IMR-90 (cell line): ENCODE results near the gene HSD17B14. TPM values are rescaled to one million over a fixed set of nuclear protein-coding genes. Genes with fewer than 3 reads are reported as not detected.
"Not testable (repeated sequence)": the region's sequence is repeated elsewhere in the genome, so short reads cannot be mapped to it uniquely, and the experiment has no call there.

Experiments used
- ATAC-seq: fragments of 200-7000 bp; cut with Tn5 transposase; 2 replicates; pipeline ENCODE4 v1.9.1; 2020; ENCODE audit warnings: low read depth, mild to moderate bottlenecking, moderate library complexity
- BruUV-seq: library from RNA; stranded (reverse); fragments of 400-500 nt; replicated peaks from 2 replicates; lab custom pipeline; 2021; lab: Mats Ljungman, UMichigan
- CTCF ChIA-PET: fragments of 300-600 bp; formaldehyde crosslinking; extraction: SDS; loops from one replicate; lab custom pipeline; 2021; ENCODE audit warnings: antibody characterized with exemption; lab: Yijun Ruan, JAX
- POLR2A ChIA-PET: fragments of 300-600 bp; sonication (Branson Sonifier 250); formaldehyde crosslinking; loops from one replicate; lab custom pipeline; 2022; ENCODE audit warnings: antibody characterized with exemption; ENCODE audit not compliant: unreplicated experiment; lab: Charles Lee
- DNase-seq: peaks from one replicate; pipeline ENCODE4 v3.0.0; 2013
- H2AFZ ChIP-seq: replicated peaks from 2 replicates; pipeline ENCODE3; 2013; ENCODE audit warnings: low read length, mild to moderate bottlenecking; ENCODE audit not compliant: poor library complexity
- H2AK5ac ChIP-seq: 2 replicates; pipeline ENCODE4 v1.6.1; 2013; ENCODE audit warnings: low read depth, low read length, inconsistent platforms
- H2AK9ac ChIP-seq: replicated peaks from 2 replicates; pipeline ENCODE3; 2013; ENCODE audit warnings: mild to moderate bottlenecking, low read depth, low read length, moderate library complexity; ENCODE audit not compliant: poor library complexity
- H2BK120ac ChIP-seq: 2 replicates; pipeline ENCODE4 v1.6.1; 2013; ENCODE audit warnings: low read depth, low read length, inconsistent platforms
- H2BK15ac ChIP-seq: 3 replicates; pipeline ENCODE4 v1.6.1; 2013; ENCODE audit warnings: low read depth, low read length, inconsistent platforms
- H2BK20ac ChIP-seq: 2 replicates; pipeline ENCODE4 v1.6.1; 2013; ENCODE audit warnings: low read depth, mild to moderate bottlenecking, inconsistent platforms, low read length, moderate library complexity
- H2BK5ac ChIP-seq: 2 replicates; pipeline ENCODE4 v1.6.1; 2013; ENCODE audit warnings: mild to moderate bottlenecking, low read depth, low read length, inconsistent platforms; ENCODE audit not compliant: poor library complexity, severe bottlenecking
- H3K14ac ChIP-seq: replicated peaks from 2 replicates; pipeline ENCODE4 v1.6.1; 2013; ENCODE audit warnings: low read depth, low read length, inconsistent platforms
- H3K18ac ChIP-seq: 2 replicates; pipeline ENCODE4 v1.6.1; 2013; ENCODE audit warnings: low read depth, low read length, control low read depth
- H3K23ac ChIP-seq: 2 replicates; pipeline ENCODE4 v1.6.1; 2013; ENCODE audit warnings: low read depth, low read length, inconsistent platforms
- H3K27ac ChIP-seq: 2 replicates; pipeline ENCODE4 v1.5.1; 2013; ENCODE audit warnings: mild to moderate bottlenecking, control low read depth, low read length; ENCODE audit not compliant: insufficient read depth
- H3K27me3 ChIP-seq: 2 replicates; pipeline ENCODE4 v1.6.1; 2013; ENCODE audit warnings: low read length; ENCODE audit not compliant: control insufficient read depth, insufficient read depth
- H3K36me3 ChIP-seq: 2 replicates; pipeline ENCODE4 v1.6.1; 2013; ENCODE audit warnings: low read length, mixed read lengths; ENCODE audit not compliant: control insufficient read depth, insufficient read depth
- H3K4ac ChIP-seq: 2 replicates; pipeline ENCODE4 v1.6.1; 2013; ENCODE audit warnings: low read depth, low read length, inconsistent platforms
- H3K4me1 ChIP-seq: 2 replicates; pipeline ENCODE4 v1.6.1; 2013; ENCODE audit warnings: low read length, mixed read lengths; ENCODE audit not compliant: control insufficient read depth, insufficient read depth
- H3K4me2 ChIP-seq: 2 replicates; pipeline ENCODE4 v1.6.1; 2013; ENCODE audit warnings: low read depth, mild to moderate bottlenecking, control low read depth, low read length, moderate library complexity
- H3K4me3 ChIP-seq: 2 replicates; pipeline ENCODE4 v1.5.1; 2013; ENCODE audit warnings: low read depth, mild to moderate bottlenecking, control low read depth, low read length, moderate library complexity; ENCODE audit not compliant: insufficient read depth
- H3K56ac ChIP-seq: 2 replicates; pipeline ENCODE4 v1.6.1; 2013; ENCODE audit warnings: low read length, inconsistent platforms; ENCODE audit not compliant: insufficient read depth; ENCODE audit errors: extremely low read depth
- H3K79me1 ChIP-seq, 2 experiments: 2 replicates each; pipeline ENCODE4 v1.6.1; 2013; ENCODE audit warnings: low read length in 2 of 2, inconsistent platforms in 1 of 2, low read depth in 1 of 2
- H3K9ac ChIP-seq: 2 replicates; pipeline ENCODE4 v1.6.1; 2013; ENCODE audit warnings: low read depth, low read length, control low read depth
- H3K9me1 ChIP-seq: 2 replicates; pipeline ENCODE4 v1.6.1; 2013; ENCODE audit warnings: low read length, inconsistent platforms; ENCODE audit not compliant: insufficient read depth
- H3K9me3 ChIP-seq: 2 replicates; pipeline ENCODE4 v1.6.1; 2013; ENCODE audit warnings: low read length; ENCODE audit not compliant: control insufficient read depth, insufficient read depth
- H4K20me1 ChIP-seq: 2 replicates; pipeline ENCODE4 v1.6.1; 2013; ENCODE audit warnings: low read length, inconsistent platforms; ENCODE audit not compliant: insufficient read depth
- H4K5ac ChIP-seq: 2 replicates; pipeline ENCODE4 v1.6.1; 2013; ENCODE audit warnings: mild to moderate bottlenecking, low read depth, low read length, control low read depth
- H4K8ac ChIP-seq, 2 experiments: 2 replicates each; pipeline ENCODE4 v1.6.1; 2013; ENCODE audit warnings: low read depth in 2 of 2, low read length in 2 of 2, control low read depth in 1 of 2, inconsistent platforms in 1 of 2
- H4K91ac ChIP-seq: 2 replicates; pipeline ENCODE4 v1.6.1; 2013; ENCODE audit warnings: low read depth, low read length, inconsistent platforms; ENCODE audit not compliant: insufficient read depth
- WGBS, 2 experiments: methylation state at CpG; one replicate each; pipeline versions ENCODE4 v1.1.5 to v1.1.7; 2013; ENCODE audit warnings: missing lambda C conversion rate in 2 of 2; ENCODE audit not compliant: insufficient read length in 1 of 2; ENCODE audit errors: extremely low coverage in 2 of 2; 5-methylcytosine and 5-hydroxymethylcytosine counted together
- dilution Hi-C: fragments of 300-500 bp; cut with HindIII; formaldehyde crosslinking; loops from one replicate; pipeline ENCODE4 v1.14.3; 2018; ENCODE audit warnings: low sequenced_read_pairs; ENCODE audit not compliant: unreplicated experiment
- in situ Hi-C: fragments of 300-500 bp; cut with MboI; formaldehyde crosslinking; loops from 3 replicates; pipeline ENCODE4 v1.14.3; 2019; ENCODE audit warnings: low sequenced_read_pairs, inconsistent platforms, mixed read lengths
- intact Hi-C: fragments of 100-400 bp; cut with micrococcal nuclease; formaldehyde crosslinking; loops from 2 replicates; pipeline ENCODE4 v1.10.0; 2022
- polyA plus RNA-seq, 3 experiments: library from polyadenylated mRNA; depleted of rRNA; stranded (reverse); fragments of >200 nt; gene quantifications; 2 replicates each; pipeline ENCODE4 v1.2.3, GENCODE V29; 2012; ENCODE audit warnings: low replicate concordance in 1 of 3
- total RNA-seq: library from RNA; depleted of rRNA; stranded (reverse); fragments of >200 nt; gene quantifications from 2 replicates; pipeline ENCODE4 v1.2.3, GENCODE V29; 2012

The HSD17B14 gene
- total and polyA plus RNA-seq, 2 of the 4 experiments (the other 2 are of a cell fraction) = 0.54 to 4.5 TPM

- DNase-seq, BruUV-seq, H4K5ac ChIP-seq, POLR2A ChIA-PET, H3K36me3 ChIP-seq, H3K27ac ChIP-seq, H2AK5ac ChIP-seq, H3K4me1 ChIP-seq, H3K9ac ChIP-seq, H2AFZ ChIP-seq, H3K4me2 ChIP-seq, H3K18ac ChIP-seq, H4K8ac ChIP-seq, H3K56ac ChIP-seq, H3K14ac ChIP-seq, dilution Hi-C loops, ATAC-seq, H2BK5ac ChIP-seq, H2BK20ac ChIP-seq, H3K79me1 ChIP-seq, H3K9me1 ChIP-seq, H3K4me3 ChIP-seq, in situ Hi-C loops, H4K91ac ChIP-seq, H4K20me1 ChIP-seq, H3K4ac ChIP-seq, H3K9me3 ChIP-seq, H2BK15ac ChIP-seq, intact Hi-C loops, H2AK9ac ChIP-seq, H3K23ac ChIP-seq, H2BK120ac ChIP-seq: not testable (repeated sequence)
- peaks cover 41% of the 10 kb centered on the region for H3K27me3 ChIP-seq
- CTCF ChIA-PET = interaction anchor here (0.6 kb wide), 1 partner anchor 118 kb away, joined by 8 read pairs; no protein-coding TSS in a partner anchor
- WGBS, 2 experiments = no CpG with 5 or more reads among the region's 6 CpGs
These were observed 68.0 kb downstream of the HSD17B14 start for GRCh38 chr19:48768171-48768753.

- H4K20me1 ChIP-seq, H3K4me2 ChIP-seq, H3K23ac ChIP-seq, H2BK15ac ChIP-seq, CTCF ChIA-PET, H2BK5ac ChIP-seq, ATAC-seq, H4K5ac ChIP-seq, H4K8ac ChIP-seq, H2AFZ ChIP-seq, H3K14ac ChIP-seq, H3K36me3 ChIP-seq, BruUV-seq, in situ Hi-C loops, intact Hi-C loops, H3K4me3 ChIP-seq, DNase-seq, H2AK5ac ChIP-seq, H3K9me1 ChIP-seq, H3K27ac ChIP-seq, H3K9me3 ChIP-seq, H2AK9ac ChIP-seq, H3K79me1 ChIP-seq, H3K4ac ChIP-seq, dilution Hi-C loops, H3K4me1 ChIP-seq, H3K56ac ChIP-seq, POLR2A ChIA-PET, H3K18ac ChIP-seq, H3K9ac ChIP-seq, H4K91ac ChIP-seq, H2BK120ac ChIP-seq, H2BK20ac ChIP-seq: not testable (repeated sequence)
- peaks cover 54% of the 10 kb centered on the region for H3K27me3 ChIP-seq
- WGBS, 2 experiments = no CpG with 5 or more reads among the region's 5 CpGs
These were observed 70.5 kb downstream of the HSD17B14 start for GRCh38 chr19:48765816-48766215.
